Endothelial cell of umbilical vein (primary cell): Measurements from ENCODE around the gene DPEP3. TPM values are rescaled to one million over a fixed set of nuclear protein-coding genes. Genes with fewer than 3 reads are reported as not detected.

ENCODE experiments used
- BruUV-seq: library from RNA; stranded (reverse); fragments of 400-500 nt; replicated peaks from 2 replicates; lab custom pipeline; 2021; lab: Mats Ljungman, UMichigan
- CTCF ChIA-PET: fragments of 300-600, 350-600 bp; sonication (Branson Sonifier 250); formaldehyde crosslinking; loops from one replicate; lab custom pipeline; 2021; ENCODE audit warnings: antibody characterized with exemption, inconsistent platforms; lab: Charles Lee
- POLR2A ChIA-PET: fragments of 300-600, 350-600 bp; sonication (Branson Sonifier 250); formaldehyde crosslinking; loops from one replicate; lab custom pipeline; 2021; ENCODE audit warnings: antibody characterized with exemption, inconsistent platforms; lab: Charles Lee
- DNase-seq: peaks from one replicate; pipeline ENCODE4 v3.0.0-alpha.2; 2011; ENCODE audit warnings: low read depth, low spot score
- FAIRE-seq: peaks from 2 replicates; lab custom pipeline; 2011; peaks lifted over from hg19 to GRCh38; lab: Jason Lieb, UNC
- H2AFZ ChIP-seq: 2 replicates; pipeline ENCODE4 v1.6.0; 2012; ENCODE audit warnings: low read depth, low read length, control low read depth, inconsistent platforms
- H3K27ac ChIP-seq: 2 replicates; pipeline ENCODE4 v1.5.1; 2011; ENCODE audit warnings: low read depth, mild to moderate bottlenecking, control low read depth, low read length, moderate library complexity; ENCODE audit not compliant: insufficient read depth
- H3K27me3 ChIP-seq, 2 experiments: 2 replicates each; pipeline versions ENCODE4 v1.6.0 to v1.6.1; 2011; ENCODE audit warnings: low read length in 2 of 2, mixed read lengths in 1 of 2; ENCODE audit not compliant: control insufficient read depth in 2 of 2, insufficient read depth in 2 of 2
- H3K36me3 ChIP-seq, 2 experiments: 2 replicates in 1 of 2; 3 replicates in 1 of 2; pipeline ENCODE4 v1.5.1; 2011; ENCODE audit warnings: low read length in 2 of 2, mild to moderate bottlenecking in 1 of 2, moderate library complexity in 1 of 2; ENCODE audit not compliant: control insufficient read depth in 2 of 2, insufficient read depth in 2 of 2; ENCODE audit errors: extremely low read depth in 1 of 2
- H3K4me1 ChIP-seq: 3 replicates; pipeline ENCODE4 v1.5.1; 2011; ENCODE audit warnings: mild to moderate bottlenecking, low read length; ENCODE audit not compliant: control insufficient read depth, insufficient read depth; ENCODE audit errors: extremely low read depth
- H3K4me2 ChIP-seq: 2 replicates; pipeline ENCODE4 v1.6.1; 2011; ENCODE audit warnings: low read length, control low read depth, mixed read lengths; ENCODE audit not compliant: insufficient read depth
- H3K4me3 ChIP-seq, 3 experiments: fragments of 200-600 bp in 1 of 3; sonication (generic), shearing (Covaris generic) in 1 of 3; replicated peaks in 1 of 3; 2 replicates each; pipeline ENCODE4 v1.5.1; 2011 to 2016; ENCODE audit warnings: control low read depth in 3 of 3, low read length in 3 of 3, mild to moderate bottlenecking in 2 of 3, inconsistent platforms in 1 of 3, low read depth in 1 of 3, moderate library complexity in 1 of 3; ENCODE audit not compliant: insufficient read depth in 1 of 3
- H3K79me2 ChIP-seq: 2 replicates; pipeline ENCODE4 v1.6.0; 2012; ENCODE audit warnings: low read length, inconsistent platforms; ENCODE audit not compliant: control insufficient read depth, insufficient read depth
- H3K9ac ChIP-seq: replicated peaks from 2 replicates; pipeline ENCODE3; 2011; ENCODE audit warnings: low read length, control low read depth; ENCODE audit not compliant: insufficient read depth; ENCODE audit errors: extremely low read depth
- H3K9me1 ChIP-seq: replicated peaks from 3 replicates; pipeline ENCODE4 v1.6.0; 2011; ENCODE audit warnings: mild to moderate bottlenecking, low read length; ENCODE audit not compliant: control insufficient read depth, insufficient read depth; ENCODE audit errors: extremely low read depth
- H3K9me3 ChIP-seq: replicated peaks from 2 replicates; pipeline ENCODE4 v1.5.1; 2012; ENCODE audit warnings: low read length, inconsistent platforms; ENCODE audit not compliant: control insufficient read depth, insufficient read depth
- H4K20me1 ChIP-seq: replicated peaks from 2 replicates; pipeline ENCODE3; 2011; ENCODE audit warnings: mild to moderate bottlenecking, low read length; ENCODE audit not compliant: control insufficient read depth, insufficient read depth; ENCODE audit errors: extremely low read depth
- EZH2 ChIP-seq: IDR thresholded peaks from 2 replicates; pipeline ENCODE4 v1.6.1; 2012; ENCODE audit warnings: borderline replicate concordance, low read depth, mild to moderate bottlenecking, moderate library complexity, low read length, inconsistent platforms; ENCODE audit not compliant: severe bottlenecking
- FOS ChIP-seq: IDR thresholded peaks from 2 replicates; pipeline ENCODE4 v1.6.1; 2011; ENCODE audit warnings: mild to moderate bottlenecking, low read length, moderate library complexity, borderline replicate concordance; ENCODE audit not compliant: insufficient read depth
- POLR2A ChIP-seq: IDR thresholded peaks from 2 replicates; pipeline ENCODE4 v1.6.1; 2012; ENCODE audit warnings: low read depth, mild to moderate bottlenecking, control low read depth, low read length
- POLR2AphosphoS5 ChIP-seq: IDR thresholded peaks from 2 replicates; pipeline ENCODE4 v1.6.1; 2012; ENCODE audit warnings: low read depth, mild to moderate bottlenecking, control low read depth, low read length, moderate library complexity; ENCODE audit not compliant: insufficient read depth
- dilution Hi-C: fragments of 300-500 bp; cut with MboI; formaldehyde crosslinking; loops from one replicate; pipeline ENCODE4 v1.15.0; 2019; ENCODE audit warnings: low sequenced_read_pairs; ENCODE audit not compliant: extremely low pct_ligation_motif_present
- intact Hi-C: fragments of 100-400 bp; cut with micrococcal nuclease; formaldehyde crosslinking; loops from one replicate; pipeline ENCODE4 v1.10.0; 2022
- polyA plus RNA-seq, 4 experiments: library from polyadenylated mRNA; depleted of rRNA in 3 of 4; stranded (reverse) in 3 of 4; unstranded in 1 of 4; fragments of >200 nt; gene quantifications; 2 replicates each; pipeline versions ENCODE4 v1.2.1 to v1.2.3, GENCODE V29; 2011 to 2012; ENCODE audit warnings: missing spikeins in 1 of 4
- total RNA-seq: library from RNA; stranded (reverse); gene quantifications from 2 replicates; pipeline ENCODE4 v1.2.3, GENCODE V29; 2021

DPEP3 gene
- total and polyA plus RNA-seq, 2 donors (not counting 3 experiments of a cell fraction or from before 2014, with no cell fraction given): 0.06 TPM; not detected in 1

GRCh38 chr16:67936124-67936879, 44.0 kb downstream of the DPEP3 start, which contains the start of gene PSMB10:
Gene PSMB10 (minus strand): TSS chr16:67936850. CDS start chr16:67936749, 101 bp downstream.
- Histone ChIP-seq H3K4me3 (peak within 1 kb of the TSS; percentile 31 to 88 (median 58)), H3K9me3 (no peaks in the 10 kb centered on the region), H3K27me3 (no peaks in the 10 kb centered on the region), H3K4me2 (peak within 1 kb of the TSS; percentile 78), H3K79me2 (no peaks in the 10 kb centered on the region), H4K20me1 (no peaks in the 10 kb centered on the region), H3K27ac (peak within 1 kb of the TSS; percentile 36), H3K9ac (peak within 1 kb of the TSS; percentile 77), H2AFZ (peak within 1 kb of the TSS; percentile 46), H3K9me1 (no peaks in the 10 kb centered on the region), H3K4me1 (peaks cover 13% of the 10 kb centered on the region), H3K36me3 (peaks cover 4 to 16% of the 10 kb centered on the region in 2 experiments)
- peak; percentile 5 for TF ChIP-seq POLR2AphosphoS5
- TF ChIP-seq EZH2: no peak
- TF ChIP-seq POLR2A: no peak
- no peak for TF ChIP-seq FOS
- FAIRE-seq (no peak), DNase-seq (peak; percentile 47)
- ChIA-PET CTCF (interaction anchor here (0.6 to 5.7 kb wide), 10 partner anchors 10 to 120 kb away, joined by 3 to 42 read pairs (median 4); partner anchors contain the start of gene NRN1L), POLR2A (interaction anchor here (0.8 to 0.9 kb wide), 2 partner anchors 24 to 30 kb away, joined by 3 to 5 read pairs; no protein-coding TSS in a partner anchor)
- dilution Hi-C loops: no loop called here
- TSS peak; percentile 51 for BruUV-seq
- intact Hi-C loops: loop anchor here (2.0 kb wide), 1 partner anchor 104 kb away; no protein-coding TSS in a partner anchor
